Smooth muscle cell (in vitro differentiated cells): ENCODE data around the gene CCDC187. TPM values are rescaled to one million over a fixed set of nuclear protein-coding genes. Genes with fewer than 3 reads are reported as not detected.

Experiments
- DNase-seq: peaks from one replicate; lab custom pipeline; 2025; ENCODE audit not compliant: unreplicated experiment; lab: John Stamatoyannopoulos, UW
- H2AFZ ChIP-seq: fragments of 200-600 bp; sonication (generic); 2 replicates; pipeline ENCODE4 v1.6.0; 2016; ENCODE audit warnings: antibody characterized with exemption, low read depth, mild to moderate bottlenecking
- H3F3A ChIP-seq: fragments of 200-600 bp; sonication (generic); 2 replicates; pipeline ENCODE4 v1.6.0; 2017; ENCODE audit warnings: antibody characterized with exemption, low read depth
- H3K27ac ChIP-seq: fragments of 200-600 bp; sonication (generic); 2 replicates; pipeline ENCODE4 v1.5.1; 2016; ENCODE audit warnings: low read depth, mild to moderate bottlenecking
- H3K27me3 ChIP-seq: fragments of 200-600 bp; sonication (generic); 2 replicates; pipeline ENCODE4 v1.6.1; 2016; ENCODE audit warnings: low read depth, mild to moderate bottlenecking
- H3K36me3 ChIP-seq: fragments of 200-600 bp; sonication (generic); 2 replicates; pipeline ENCODE4 v1.5.1; 2016; ENCODE audit warnings: low read depth
- H3K4me1 ChIP-seq: fragments of 200-600 bp; sonication (generic); 2 replicates; pipeline ENCODE4 v1.5.1; 2016; ENCODE audit warnings: low read depth
- H3K4me2 ChIP-seq: fragments of 200-600 bp; sonication (generic); 2 replicates; pipeline ENCODE4 v1.6.0; 2016; ENCODE audit warnings: mild to moderate bottlenecking
- H3K4me3 ChIP-seq: fragments of 200-600 bp; sonication (generic); 2 replicates; pipeline ENCODE4 v1.5.1; 2016; ENCODE audit warnings: mild to moderate bottlenecking
- H3K79me2 ChIP-seq: fragments of 200-600 bp; sonication (generic); 2 replicates; pipeline ENCODE4 v1.6.0; 2016; ENCODE audit warnings: low read depth, mild to moderate bottlenecking
- H3K9ac ChIP-seq: fragments of 200-600 bp; sonication (generic); 2 replicates; pipeline ENCODE4 v1.6.0; 2016; ENCODE audit warnings: low read depth
- H3K9me3 ChIP-seq: fragments of 200-600 bp; sonication (generic); replicated peaks from 2 replicates; pipeline ENCODE4 v1.5.1; 2016; ENCODE audit warnings: low read depth
- H4K20me1 ChIP-seq: fragments of 200-600 bp; sonication (generic); 2 replicates; pipeline ENCODE4 v1.6.0; 2016; ENCODE audit warnings: low read depth
- CTCF ChIP-seq: fragments of 200-600 bp; sonication (generic); IDR thresholded peaks from 2 replicates; pipeline ENCODE4 v1.5.1; 2017; ENCODE audit warnings: borderline replicate concordance, mild to moderate bottlenecking, antibody characterized with exemption; ENCODE audit not compliant: insufficient read depth, poor library complexity, severe bottlenecking
- WGBS: methylation state at CpG from one replicate; pipeline ENCODE4 v1.1.7; 2016; ENCODE audit warnings: low lambda C conversion rate; 5-methylcytosine and 5-hydroxymethylcytosine counted together
- polyA plus RNA-seq: library from polyadenylated mRNA; unstranded; fragments of >200 nt; fragmentation: Nextera tagmentation; extraction: Ambion mirVana; gene quantifications from 2 replicates; pipeline ENCODE4 v1.2.1, GENCODE V29; 2016
- total RNA-seq: library from RNA; depleted of rRNA; stranded (reverse); fragments of >200 nt; gene quantifications from 2 replicates; pipeline ENCODE4 v1.2.3, GENCODE V29; 2014

Gene CCDC187
- total and polyA plus RNA-seq, 2 experiments from 2014 or later, result 0.10 TPM; not detected in 1

GRCh38 chr9:136334541-136334940 is 30.6 kb upstream of the CCDC187 start:
- no peak overlapping the region for H3K27ac ChIP-seq
- no peak overlapping the region for H3K4me3 ChIP-seq
- 98% methylated on average over 16 of the region's 21 CpGs for WGBS
- H3K79me2 ChIP-seq, result peaks cover 35% of the 10 kb centered on the region
- H3K36me3 ChIP-seq, result no peaks in the 10 kb centered on the region
- no peaks in the 10 kb centered on the region for H3K9me3 ChIP-seq
- H3K27me3 ChIP-seq, result no peaks in the 10 kb centered on the region
- H4K20me1 ChIP-seq, result peaks cover 95% of the 10 kb centered on the region
- H2AFZ ChIP-seq, result no peak overlapping the region
- no peaks in the 10 kb centered on the region for H3F3A ChIP-seq
- no peak overlapping the region for H3K4me2 ChIP-seq
- no peak for DNase-seq
- H3K4me1 ChIP-seq, result no peaks in the 10 kb centered on the region
- no peak for TF ChIP-seq CTCF
- H3K9ac ChIP-seq, result no peak overlapping the region

- no peak overlapping the region for H3K27ac ChIP-seq
- H3K9ac ChIP-seq, result no peak overlapping the region
- no peak overlapping the region for H3K4me2 ChIP-seq
- no peak for TF ChIP-seq CTCF
- no peak overlapping the region for H3K4me3 ChIP-seq
- no peak overlapping the region for H2AFZ ChIP-seq
- peaks cover 95% of the 10 kb centered on the region for H4K20me1 ChIP-seq
- DNase-seq, result no peak
- no peaks in the 10 kb centered on the region for H3K27me3 ChIP-seq
- 97% methylated on average over 17 of the region's 17 CpGs for WGBS
- H3K36me3 ChIP-seq, result no peaks in the 10 kb centered on the region
- H3K4me1 ChIP-seq, result peaks cover 8% of the 10 kb centered on the region
- H3K79me2 ChIP-seq, result peaks cover 46% of the 10 kb centered on the region
- no peaks in the 10 kb centered on the region for H3F3A ChIP-seq
- H3K9me3 ChIP-seq, result no peaks in the 10 kb centered on the region
These were observed 29.6 kb upstream of the CCDC187 start for GRCh38 chr9:136333486-136333885.

GRCh38 chr9:136333045-136333444 is 29.2 kb upstream of the CCDC187 start:
- Histone ChIP-seq H4K20me1 (peaks cover 97% of the 10 kb centered on the region), H3K9me3 (no peaks in the 10 kb centered on the region), H3K36me3 (no peaks in the 10 kb centered on the region), H3K4me3 (no peak overlapping the region), H3K79me2 (peaks cover 49% of the 10 kb centered on the region), H3K27ac (no peak overlapping the region), H3K4me1 (peaks cover 12% of the 10 kb centered on the region), H3F3A (no peaks in the 10 kb centered on the region), H2AFZ (no peak overlapping the region), H3K4me2 (no peak overlapping the region), H3K9ac (no peak overlapping the region), H3K27me3 (no peaks in the 10 kb centered on the region)
- WGBS, result 95% methylated on average over 12 of the region's 12 CpGs
- no peak for TF ChIP-seq CTCF
- DNase-seq, result no peak

GRCh38 chr9:136332482-136332983 is 28.6 kb upstream of the CCDC187 start:
- no peaks in the 10 kb centered on the region for H3K36me3 ChIP-seq
- TF ChIP-seq CTCF, result no peak

More at GRCh38 chr9:136332482-136332983, 28.6 kb upstream of the CCDC187 start:
- Histone ChIP-seq H3K4me3 (no peak overlapping the region), H3F3A (no peaks in the 10 kb centered on the region), H4K20me1 (peaks cover 97% of the 10 kb centered on the region), H3K4me2 (no peak overlapping the region), H3K9ac (no peak overlapping the region), H2AFZ (no peak overlapping the region), H3K27me3 (no peaks in the 10 kb centered on the region), H3K9me3 (no peaks in the 10 kb centered on the region), H3K4me1 (peaks cover 14% of the 10 kb centered on the region), H3K27ac (no peak overlapping the region), H3K79me2 (peaks cover 54% of the 10 kb centered on the region)
- DNase-seq, result no peak
- WGBS, result 92% methylated on average over 11 of the region's 11 CpGs
